Kidney epithelial cell (primary cell): ENCODE results near the gene CDKL5. TPM values are rescaled to one million over a fixed set of nuclear protein-coding genes. Genes with fewer than 3 reads are reported as not detected.

Experiments
- DNase-seq: peaks from one replicate; pipeline ENCODE4 v3.0.0-alpha.2; 2010; ENCODE audit warnings: low read depth
- H3K27me3 ChIP-seq: 2 replicates; pipeline ENCODE4 v1.6.0; 2011; ENCODE audit warnings: low read length; ENCODE audit not compliant: control insufficient read depth, insufficient read depth
- H3K36me3 ChIP-seq: 2 replicates; pipeline ENCODE4 v1.5.1; 2011; ENCODE audit warnings: low read length; ENCODE audit not compliant: control insufficient read depth, insufficient read depth
- H3K4me3 ChIP-seq: 2 replicates; pipeline ENCODE4 v1.5.1; 2011; ENCODE audit warnings: low read depth, mild to moderate bottlenecking, control low read depth, low read length
- CTCF ChIP-seq: IDR thresholded peaks from 2 replicates; pipeline ENCODE4 v1.5.1; 2011; ENCODE audit warnings: mild to moderate bottlenecking, moderate library complexity, low read length, control low read depth, inconsistent platforms; ENCODE audit not compliant: insufficient read depth, poor library complexity, severe bottlenecking
- total RNA-seq: library from RNA; depleted of rRNA; stranded (reverse); fragments of >200 nt; gene quantifications from 2 replicates; pipeline ENCODE4 v1.2.3, GENCODE V29; 2015

The CDKL5 gene
- total RNA-seq, 1 donor from 2014 or later: 6.9 TPM

- no peak for DNase-seq
- no peaks in the 10 kb centered on the region for H3K27me3 ChIP-seq
- no peak overlapping the region for H3K4me3 ChIP-seq
- no peaks in the 10 kb centered on the region for H3K36me3 ChIP-seq
- TF ChIP-seq CTCF: no peak
Observed at GRCh38 chrX:18490806-18491555, 65.6 kb downstream of the CDKL5 start.

GRCh38 chrX:18491587-18492340 is 66.4 kb downstream of the CDKL5 start:
- no peak overlapping the region for H3K4me3 ChIP-seq
- TF ChIP-seq CTCF: no peak
- no peaks in the 10 kb centered on the region for H3K27me3 ChIP-seq
- DNase-seq: no peak
- H3K36me3 ChIP-seq: no peaks in the 10 kb centered on the region

- H3K27me3 ChIP-seq: no peaks in the 10 kb centered on the region
- no peak for TF ChIP-seq CTCF
- no peak overlapping the region for H3K4me3 ChIP-seq
- no peak for DNase-seq
- H3K36me3 ChIP-seq: no peaks in the 10 kb centered on the region
Observed at GRCh38 chrX:18534949-18535348, 109.5 kb downstream of the CDKL5 start.

GRCh38 chrX:18537068-18537467 is 111.7 kb downstream of the CDKL5 start:
- DNase-seq: no peak
- Histone ChIP-seq H3K36me3 (no peaks in the 10 kb centered on the region), H3K27me3 (no peaks in the 10 kb centered on the region), H3K4me3 (no peak overlapping the region)
- no peak for TF ChIP-seq CTCF

GRCh38 chrX:18537524-18537923 is 112.1 kb downstream of the CDKL5 start:
- TF ChIP-seq CTCF: no peak
- H3K4me3 ChIP-seq: no peak overlapping the region
- no peaks in the 10 kb centered on the region for H3K36me3 ChIP-seq
- DNase-seq: no peak
- H3K27me3 ChIP-seq: no peaks in the 10 kb centered on the region
